K562 (cell line): ENCODE data around the gene LRRC41. TPM values are rescaled to one million over a fixed set of nuclear protein-coding genes. Genes with fewer than 3 reads are reported as not detected.

ENCODE experiments used
- ARID3B ChIP-seq: fragments of 250-450 bp; sonication (Bioruptor Pico); IDR thresholded peaks from 2 replicates; pipeline ENCODE4 v1.4.0; 2020; ENCODE audit warnings: borderline replicate concordance
- ATF1 ChIP-seq, 2 experiments: fragments of 450-650 bp in 1 of 2; IDR thresholded peaks; 2 replicates each; pipeline ENCODE4 v1.6.1; 2016; ENCODE audit warnings: missing compliant biosample characterization in 1 of 2, missing genetic modification characterization in 1 of 2
- BCOR ChIP-seq: fragments of 450-650 bp; IDR thresholded peaks from 2 replicates; pipeline ENCODE4 v1.6.1; 2016
- CBX1 ChIP-seq: sonication (generic); IDR thresholded peaks from 2 replicates; pipeline ENCODE4 v1.6.1; 2016; ENCODE audit warnings: antibody characterized with exemption, low read depth, mild to moderate bottlenecking
- DPF2 ChIP-seq: fragments of 450-650 bp; IDR thresholded peaks from 2 replicates; pipeline ENCODE4 v1.6.1; 2016
- EWSR1 ChIP-seq: fragments of 450-650 bp; IDR thresholded peaks from 2 replicates; pipeline ENCODE4 v1.6.1; 2018; ENCODE audit warnings: borderline replicate concordance, mild to moderate bottlenecking, low read depth, moderate library complexity; ENCODE audit not compliant: partially characterized antibody
- EZH2 ChIP-seq: IDR thresholded peaks from 2 replicates; pipeline ENCODE4 v1.6.1; 2012; ENCODE audit warnings: low read depth, mild to moderate bottlenecking, inconsistent platforms, low read length, borderline replicate concordance
- MAFF ChIP-seq: IDR thresholded peaks from 2 replicates; pipeline ENCODE4 v1.6.1; 2012; ENCODE audit warnings: low read length, improper control_type of control experiment
- MCM2 ChIP-seq: fragments of 450-650 bp; IDR thresholded peaks from 2 replicates; pipeline ENCODE4 v1.6.1; 2017; ENCODE audit warnings: low read depth, mild to moderate bottlenecking
- POLR2AphosphoS5 ChIP-seq: IDR thresholded peaks from 2 replicates; pipeline ENCODE4 v1.6.1; 2011; ENCODE audit warnings: mild to moderate bottlenecking, low read depth, low read length, moderate library complexity; ENCODE audit not compliant: control insufficient read depth, insufficient read depth
- PRDM10 ChIP-seq: fragments of 450-650 bp; IDR thresholded peaks from 2 replicates; pipeline ENCODE4 v1.6.1; 2018; ENCODE audit not compliant: partially characterized antibody
- THRAP3 ChIP-seq: fragments of 450-650 bp; IDR thresholded peaks from 2 replicates; pipeline ENCODE4 v1.6.1; 2016; ENCODE audit warnings: mild to moderate bottlenecking, inconsistent platforms, borderline replicate concordance
- ZNF133 ChIP-seq: fragments of 250-450 bp; sonication (Bioruptor Pico); IDR thresholded peaks from 2 replicates; pipeline ENCODE4 v1.4.0; 2020; ENCODE audit warnings: mild to moderate bottlenecking
- ZNF431 ChIP-seq: sonication (generic); formaldehyde crosslinking; IDR thresholded peaks from 2 replicates; pipeline ENCODE4 v1.8.0; 2022; ENCODE audit warnings: mild to moderate bottlenecking, missing genetic modification reagents
- polyA plus RNA-seq, 8 experiments: library from polyadenylated mRNA; depleted of rRNA in 4 of 8; stranded (reverse) in 5 of 8; unstranded in 3 of 8; fragments of >200 nt; fragmentation: Nextera tagmentation in 2 of 8; fragmentation: Illumina TruSeq in 1 of 8; extraction: Ambion mirVana in 2 of 8; extraction: Trizol in 1 of 8; gene quantifications; 2 replicates each; pipeline versions ENCODE4 v1.2.1 to v1.2.3, GENCODE V29; 2011 to 2014; ENCODE audit warnings: inconsistent platforms in 1 of 8, missing spikeins in 1 of 8
- total RNA-seq, 7 experiments: library from RNA; depleted of rRNA in 6 of 7; stranded (reverse); fragments of >200 nt in 6 of 7; fragmentation: Illumina TruSeq in 2 of 7; extraction: Trizol in 2 of 7; gene quantifications; 2 replicates each; pipeline versions ENCODE4 v1.2.1 to v1.2.3, GENCODE V29; 2011 to 2021; ENCODE audit warnings: low replicate concordance in 1 of 7
- TF ChIP-seq, protein P1 (sequence below): fragments of 450-650 bp; formaldehyde crosslinking; IDR thresholded peaks from 2 replicates; pipeline ENCODE4 v1.4.0; 2022; ENCODE audit warnings: missing genetic modification characterization
- TF ChIP-seq, protein P2 (sequence below): fragments of 150-350 bp; conservative IDR thresholded peaks from 2 replicates; pipeline ENCODE4 v1.6.1; 2014; ENCODE audit warnings: low read length

LRRC41 gene
- total and polyA plus RNA-seq, 9 of the 15 experiments (the other 6 are each of a cell fraction or from before 2014, with no cell fraction given), result 10.5 to 64.7 (median 44.2) TPM

- TF ChIP-seq PRDM10, result peak; percentile 65
- TF ChIP-seq, protein P1, sequence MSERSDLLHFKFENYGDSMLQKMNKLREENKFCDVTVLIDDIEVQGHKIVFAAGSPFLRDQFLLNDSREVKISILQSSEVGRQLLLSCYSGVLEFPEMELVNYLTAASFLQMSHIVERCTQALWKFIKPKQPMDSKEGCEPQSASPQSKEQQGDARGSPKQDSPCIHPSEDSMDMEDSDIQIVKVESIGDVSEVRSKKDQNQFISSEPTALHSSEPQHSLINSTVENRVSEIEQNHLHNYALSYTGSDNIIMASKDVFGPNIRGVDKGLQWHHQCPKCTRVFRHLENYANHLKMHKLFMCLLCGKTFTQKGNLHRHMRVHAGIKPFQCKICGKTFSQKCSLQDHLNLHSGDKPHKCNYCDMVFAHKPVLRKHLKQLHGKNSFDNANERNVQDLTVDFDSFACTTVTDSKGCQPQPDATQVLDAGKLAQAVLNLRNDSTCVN, result no peak
- no peak for TF ChIP-seq POLR2AphosphoS5
- TF ChIP-seq, protein P2, sequence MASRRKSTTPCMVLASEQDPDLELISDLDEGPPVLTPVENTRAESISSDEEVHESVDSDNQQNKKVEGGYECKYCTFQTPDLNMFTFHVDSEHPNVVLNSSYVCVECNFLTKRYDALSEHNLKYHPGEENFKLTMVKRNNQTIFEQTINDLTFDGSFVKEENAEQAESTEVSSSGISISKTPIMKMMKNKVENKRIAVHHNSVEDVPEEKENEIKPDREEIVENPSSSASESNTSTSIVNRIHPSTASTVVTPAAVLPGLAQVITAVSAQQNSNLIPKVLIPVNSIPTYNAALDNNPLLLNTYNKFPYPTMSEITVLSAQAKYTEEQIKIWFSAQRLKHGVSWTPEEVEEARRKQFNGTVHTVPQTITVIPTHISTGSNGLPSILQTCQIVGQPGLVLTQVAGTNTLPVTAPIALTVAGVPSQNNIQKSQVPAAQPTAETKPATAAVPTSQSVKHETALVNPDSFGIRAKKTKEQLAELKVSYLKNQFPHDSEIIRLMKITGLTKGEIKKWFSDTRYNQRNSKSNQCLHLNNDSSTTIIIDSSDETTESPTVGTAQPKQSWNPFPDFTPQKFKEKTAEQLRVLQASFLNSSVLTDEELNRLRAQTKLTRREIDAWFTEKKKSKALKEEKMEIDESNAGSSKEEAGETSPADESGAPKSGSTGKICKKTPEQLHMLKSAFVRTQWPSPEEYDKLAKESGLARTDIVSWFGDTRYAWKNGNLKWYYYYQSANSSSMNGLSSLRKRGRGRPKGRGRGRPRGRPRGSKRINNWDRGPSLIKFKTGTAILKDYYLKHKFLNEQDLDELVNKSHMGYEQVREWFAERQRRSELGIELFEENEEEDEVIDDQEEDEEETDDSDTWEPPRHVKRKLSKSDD, result no peak
- TF ChIP-seq CBX1, result no peak
- no peak for TF ChIP-seq MCM2
- no peak for TF ChIP-seq ATF1 (CRISPR knock-in tag; IDR thresholded peaks at IDR 0.05)
- TF ChIP-seq ATF1 (tag; IDR thresholded peaks at IDR 0.05), result no peak
- no peak for TF ChIP-seq ARID3B (CRISPR knock-in tag)
- TF ChIP-seq ZNF133, result no peak
- no peak for TF ChIP-seq DPF2
- no peak for TF ChIP-seq EZH2
- TF ChIP-seq EWSR1, result peak; percentile 61
- no peak; the same call in 1 of the 2 replicates for TF ChIP-seq MAFF
- TF ChIP-seq ZNF431 (CRISPR knock-in tag), result no peak
- TF ChIP-seq THRAP3, result 0 out of 2 replicates have a peak, but pooled peaks have one; percentile 32
- no peak for TF ChIP-seq BCOR
Observed at GRCh38 chr1:46315669-46316403, 12.4 kb upstream of the LRRC41 start (continued).
